Body of pancreas (tissue), 4 donors: ENCODE measurements around the gene NRIP3. TPM values are rescaled to one million over a fixed set of nuclear protein-coding genes. Genes with fewer than 3 reads are reported as not detected.

Experiments used
- ATAC-seq: fragments of 150-250 bp; one replicate; pipeline ENCODE4 v1.9.1; 2016
- DNase-seq, 4 donors: peaks; one replicate each; pipeline ENCODE4 v3.0.0-alpha.2; 2019
- H3K27ac ChIP-seq, 4 donors: fragments of 200-600 bp; sonication (generic); 1 replicate in 3 of 4; 2 replicates in 1 of 4; pipeline versions ENCODE4 v1.5.1 to v1.6.1; 2016 to 2019; ENCODE audit warnings: mild to moderate bottlenecking in 1 of 4, mixed read lengths in 1 of 4, moderate library complexity in 1 of 4
- H3K27me3 ChIP-seq, 2 donors: fragments of 200-600 bp; sonication (generic); one replicate each; pipeline ENCODE4 v1.6.0; 2016; ENCODE audit warnings: mild to moderate bottlenecking in 1 of 2
- H3K36me3 ChIP-seq, 2 donors: fragments of 200-600 bp; sonication (generic); replicated peaks in 1 of 2; 2 replicates each; pipeline ENCODE4 v1.5.1; 2016; ENCODE audit warnings: low read depth in 2 of 2; ENCODE audit not compliant: insufficient read depth in 1 of 2
- H3K4me1 ChIP-seq: fragments of 200-600 bp; sonication (generic); one replicate; pipeline ENCODE4 v1.6.0; 2016
- H3K4me3 ChIP-seq, 2 donors: fragments of 200-600 bp; sonication (generic); 1 replicate in 1 of 2; 2 replicates in 1 of 2; pipeline ENCODE4 v1.5.1; 2016 to 2019
- H3K9me3 ChIP-seq, 3 donors: fragments of 200-600 bp; sonication (generic); 1 replicate in 2 of 3; 2 replicates in 1 of 3; pipeline ENCODE4 v1.5.1; 2016
- POLR2A ChIP-seq, 3 donors: fragments of 450-650 bp; IDR thresholded peaks; one replicate each; pipeline ENCODE4 v1.6.1; 2016; ENCODE audit warnings: antibody characterized with exemption in 3 of 3, mild to moderate bottlenecking in 2 of 3
- WGBS, 2 donors: methylation state at CpG; one replicate each; pipeline ENCODE4 v1.1.5; 2017; 5-methylcytosine and 5-hydroxymethylcytosine counted together
- intact Hi-C: fragments of 100-400 bp; cut with DNase I; formaldehyde crosslinking; loops from one replicate; pipeline ENCODE4 v1.15.1; 2023
- total RNA-seq, 2 donors: library from RNA; depleted of rRNA; stranded (reverse); fragments of >200 nt; gene quantifications; one replicate each; pipeline ENCODE4 v1.1.0, GENCODE V29; 2016
- TF ChIP-seq, protein P1 (sequence below), 7 experiments: fragments of 450-650 bp in 4 of 7; fragments of 200-600 bp in 3 of 7; sonication (generic) in 3 of 7; IDR thresholded peaks; one replicate each; pipeline ENCODE4 v1.5.1; 2016 to 2019; ENCODE audit warnings: antibody characterized with exemption in 7 of 7

The NRIP3 gene
- total RNA-seq, 2 donors from 2014 or later, result 2.1 TPM; not detected in 1

DNA sequence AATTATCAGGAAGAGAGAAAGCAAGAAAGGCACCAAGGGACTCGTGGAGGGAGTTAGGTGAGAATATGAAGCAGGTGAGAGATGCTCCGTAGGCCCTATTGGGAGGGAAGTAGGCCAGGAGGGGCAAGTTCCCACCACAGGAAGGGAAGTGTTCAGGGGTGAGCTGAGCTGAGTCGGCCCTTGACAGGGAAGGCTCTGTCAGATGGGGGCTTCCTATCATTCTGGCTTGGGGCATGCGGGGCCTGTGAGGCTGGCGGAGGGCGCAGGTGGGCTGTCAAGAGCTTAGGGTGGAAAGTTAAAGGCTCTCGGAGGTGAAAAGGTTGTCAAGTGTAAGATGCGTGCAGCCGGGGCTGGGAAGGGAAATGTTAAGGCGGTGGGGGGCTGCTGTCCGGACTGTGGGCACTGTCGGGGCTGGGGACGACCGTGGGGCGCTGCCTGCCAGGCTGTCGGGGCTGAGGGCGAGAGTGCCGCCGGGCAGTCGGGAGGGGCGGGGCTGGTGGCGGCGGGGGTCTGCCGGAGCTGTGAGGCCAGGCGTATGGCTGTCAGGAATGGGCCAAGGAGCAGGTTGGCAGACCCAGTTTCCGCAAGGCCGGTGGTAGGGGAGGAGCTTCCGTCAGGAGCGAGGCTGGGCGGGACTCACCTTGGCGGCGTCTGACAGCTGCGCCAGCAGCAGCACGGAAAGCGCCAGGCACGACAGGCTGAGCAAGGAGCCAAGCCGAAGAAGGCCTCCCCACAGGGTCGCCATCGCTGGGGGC lies 40.1 kb downstream of the NRIP3 start:
- ATAC-seq, result peak; percentile 84
- H3K4me1 ChIP-seq, result peaks cover 40% of the 10 kb centered on the region
- intact Hi-C loops, result no loop called here

DNA sequence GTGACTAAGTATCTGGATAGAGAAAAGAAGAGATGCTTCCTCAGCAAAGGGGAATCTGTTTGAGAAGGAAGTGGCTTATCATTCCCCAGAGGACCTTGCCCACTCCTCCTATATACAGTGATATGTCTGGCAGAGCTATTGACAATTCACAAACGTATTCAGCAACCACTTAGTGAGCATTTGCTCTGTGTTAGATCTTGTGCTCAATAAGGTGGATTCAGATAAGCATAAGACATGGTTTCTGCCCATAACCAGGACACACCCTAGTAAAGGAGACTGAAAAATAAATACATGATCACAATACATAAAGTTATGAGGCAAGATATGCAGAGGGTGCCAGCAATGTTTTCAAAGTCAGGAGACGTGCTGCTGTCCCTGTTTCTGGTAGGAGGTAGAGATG lies 41.0 kb downstream of the NRIP3 start:
- ATAC-seq (no peak), DNase-seq (no peak)
- H3K4me3 ChIP-seq, result no peak overlapping the region
- H3K9me3 ChIP-seq, result no peaks in the 10 kb centered on the region
- H3K27me3 ChIP-seq, result no peaks in the 10 kb centered on the region
- intact Hi-C loops, result no loop called here
- no peak overlapping the region for H3K27ac ChIP-seq
- peaks cover 40% of the 10 kb centered on the region for H3K4me1 ChIP-seq
- TF ChIP-seq, protein P1, sequence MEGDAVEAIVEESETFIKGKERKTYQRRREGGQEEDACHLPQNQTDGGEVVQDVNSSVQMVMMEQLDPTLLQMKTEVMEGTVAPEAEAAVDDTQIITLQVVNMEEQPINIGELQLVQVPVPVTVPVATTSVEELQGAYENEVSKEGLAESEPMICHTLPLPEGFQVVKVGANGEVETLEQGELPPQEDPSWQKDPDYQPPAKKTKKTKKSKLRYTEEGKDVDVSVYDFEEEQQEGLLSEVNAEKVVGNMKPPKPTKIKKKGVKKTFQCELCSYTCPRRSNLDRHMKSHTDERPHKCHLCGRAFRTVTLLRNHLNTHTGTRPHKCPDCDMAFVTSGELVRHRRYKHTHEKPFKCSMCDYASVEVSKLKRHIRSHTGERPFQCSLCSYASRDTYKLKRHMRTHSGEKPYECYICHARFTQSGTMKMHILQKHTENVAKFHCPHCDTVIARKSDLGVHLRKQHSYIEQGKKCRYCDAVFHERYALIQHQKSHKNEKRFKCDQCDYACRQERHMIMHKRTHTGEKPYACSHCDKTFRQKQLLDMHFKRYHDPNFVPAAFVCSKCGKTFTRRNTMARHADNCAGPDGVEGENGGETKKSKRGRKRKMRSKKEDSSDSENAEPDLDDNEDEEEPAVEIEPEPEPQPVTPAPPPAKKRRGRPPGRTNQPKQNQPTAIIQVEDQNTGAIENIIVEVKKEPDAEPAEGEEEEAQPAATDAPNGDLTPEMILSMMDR (IDR thresholded peaks at IDR 0.05), result no peak
- no peak for TF ChIP-seq POLR2A (IDR thresholded peaks at IDR 0.05)
- 12 to 18% methylated on average over 2 of the region's 2 CpGs for WGBS, 2 donors
- no peaks in the 10 kb centered on the region for H3K36me3 ChIP-seq

More for the DNA sequence above, 40.1 kb downstream of the NRIP3 start:
- DNase-seq, result peak; percentile 89 to 92 (median 91)
- Histone ChIP-seq H3K9me3 (no peaks in the 10 kb centered on the region), H3K36me3 (no peaks in the 10 kb centered on the region), H3K4me3 (peak overlapping the region; percentile 47 to 52), H3K27ac (peak overlapping the region; percentile 87 to 97 (median 94)), H3K27me3 (no peaks in the 10 kb centered on the region)
- WGBS, 2 donors, result 1 to 3% methylated on average over 14 to 36 of the region's 39 CpGs
- TF ChIP-seq, protein P1 (IDR thresholded peaks at IDR 0.05), result no peak
- no peak for TF ChIP-seq POLR2A (IDR thresholded peaks at IDR 0.05)

DNA sequence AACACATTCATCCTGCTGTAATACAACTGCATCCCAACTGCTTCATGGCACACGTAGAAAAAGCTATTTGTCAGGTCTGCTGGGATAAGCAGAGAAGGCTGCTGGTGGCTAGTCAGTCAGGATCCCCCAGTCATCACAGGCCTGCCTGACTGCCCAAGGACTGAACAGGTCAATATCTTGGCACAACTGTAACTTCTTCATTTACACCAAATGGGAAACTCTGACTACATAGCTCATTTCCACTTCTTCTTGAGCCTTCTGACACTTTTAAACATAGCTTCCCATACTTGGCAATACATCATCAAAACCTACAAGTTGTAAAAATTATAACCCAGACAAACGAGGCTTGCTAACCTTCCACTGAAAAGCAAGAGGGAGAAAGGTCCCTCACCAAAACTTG lies 42.4 kb downstream of the NRIP3 start:
- no peak overlapping the region for H3K27ac ChIP-seq
- no peak for ATAC-seq
- H3K27me3 ChIP-seq, result no peaks in the 10 kb centered on the region
- H3K4me3 ChIP-seq, result no peak overlapping the region
- WGBS, 2 donors, result 28 to 44% methylated on average over 2 of the region's 2 CpGs
- H3K4me1 ChIP-seq, result peaks cover 40% of the 10 kb centered on the region
- intact Hi-C loops, result no loop called here
- H3K36me3 ChIP-seq, result no peaks in the 10 kb centered on the region
- H3K9me3 ChIP-seq, result no peaks in the 10 kb centered on the region
- no peak for TF ChIP-seq POLR2A (IDR thresholded peaks at IDR 0.05)
- TF ChIP-seq, protein P1 (IDR thresholded peaks at IDR 0.05), result no peak
- no peak for DNase-seq

DNA sequence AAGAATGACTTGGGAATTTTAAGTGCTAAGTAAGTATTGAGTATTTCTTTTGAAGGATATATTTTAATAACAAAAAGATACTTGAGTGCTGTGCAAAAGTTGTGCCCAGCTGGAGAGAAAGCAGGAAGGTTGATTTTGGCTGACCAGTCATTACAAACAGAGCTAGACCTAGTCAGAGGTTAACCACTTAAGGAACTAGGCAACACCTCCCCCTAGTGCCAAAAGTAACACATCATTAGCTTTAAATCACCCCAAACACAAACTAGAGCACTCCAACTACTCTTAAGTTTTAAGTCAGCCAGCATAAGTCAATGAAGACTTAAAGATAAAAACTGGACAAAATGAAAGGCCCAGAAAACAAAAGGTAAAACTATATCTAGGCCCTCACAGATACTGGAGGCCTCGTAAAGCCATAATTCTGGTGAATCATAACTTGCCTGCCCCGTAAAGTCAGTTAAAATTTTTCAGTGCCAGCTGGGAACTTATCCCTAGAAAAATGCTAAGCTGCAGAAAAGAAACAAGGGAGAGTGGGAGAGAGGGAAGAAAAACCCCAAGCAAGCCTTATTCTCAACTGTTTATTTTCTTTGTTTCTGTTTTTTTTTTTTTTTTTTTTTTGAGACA lies 44.1 kb downstream of the NRIP3 start:
- H3K27ac ChIP-seq, result peak overlapping the region in 2 of 4 donors; percentile 11 to 21
- H3K36me3 ChIP-seq, result peaks cover 0 to under 1% of the 10 kb centered on the region in 2 donors
- WGBS, 2 donors, result 7 to 26% methylated on average over 2 of the region's 2 CpGs
- intact Hi-C loops, result no loop called here
- peaks cover 32% of the 10 kb centered on the region for H3K4me1 ChIP-seq
- H3K9me3 ChIP-seq, result no peaks in the 10 kb centered on the region
- ATAC-seq, result no peak
- no peak overlapping the region for H3K4me3 ChIP-seq
- peak; percentile 24 to 66 (median 36) for DNase-seq
- no peaks in the 10 kb centered on the region for H3K27me3 ChIP-seq
- no peak for TF ChIP-seq POLR2A (IDR thresholded peaks at IDR 0.05)
- TF ChIP-seq, protein P1 (IDR thresholded peaks at IDR 0.05), result peak; percentile 17 to 74 (median 62)
